NB4 (cell line): ENCODE measurements around the gene DLL3.

ENCODE experiments used
- CTCF ChIP-seq: IDR thresholded peaks from one replicate; pipeline ENCODE4 v1.5.1; 2012; ENCODE audit warnings: low read depth, low read length
- MAX ChIP-seq: IDR thresholded peaks from 2 replicates; pipeline ENCODE4 v1.6.1; 2011; ENCODE audit warnings: low read depth, low read length
- POLR2A ChIP-seq: IDR thresholded peaks from 2 replicates; pipeline ENCODE4 v1.6.1; 2011; ENCODE audit warnings: mild to moderate bottlenecking; ENCODE audit not compliant: insufficient read length; ENCODE audit errors: extremely low read depth

- TF ChIP-seq MAX (peak; percentile 73), CTCF (no peak), POLR2A (peak; percentile 68)
These were observed 18.2 kb upstream of the DLL3 start, which contains the start of gene TIMM50 for GRCh38 chr19:39480337-39481228.
